Measurements from ENCODE around the gene ZNF688. TPM values are rescaled to one million over a fixed set of nuclear protein-coding genes. Genes with fewer than 3 reads are reported as not detected.

ZNF688 gene
- total and polyA plus RNA-seq, 9 of the 15 experiments (the other 6 are each of a cell fraction or from before 2014, with no cell fraction given) = 0.48 to 12.9 (median 4.5) TPM

DNA sequence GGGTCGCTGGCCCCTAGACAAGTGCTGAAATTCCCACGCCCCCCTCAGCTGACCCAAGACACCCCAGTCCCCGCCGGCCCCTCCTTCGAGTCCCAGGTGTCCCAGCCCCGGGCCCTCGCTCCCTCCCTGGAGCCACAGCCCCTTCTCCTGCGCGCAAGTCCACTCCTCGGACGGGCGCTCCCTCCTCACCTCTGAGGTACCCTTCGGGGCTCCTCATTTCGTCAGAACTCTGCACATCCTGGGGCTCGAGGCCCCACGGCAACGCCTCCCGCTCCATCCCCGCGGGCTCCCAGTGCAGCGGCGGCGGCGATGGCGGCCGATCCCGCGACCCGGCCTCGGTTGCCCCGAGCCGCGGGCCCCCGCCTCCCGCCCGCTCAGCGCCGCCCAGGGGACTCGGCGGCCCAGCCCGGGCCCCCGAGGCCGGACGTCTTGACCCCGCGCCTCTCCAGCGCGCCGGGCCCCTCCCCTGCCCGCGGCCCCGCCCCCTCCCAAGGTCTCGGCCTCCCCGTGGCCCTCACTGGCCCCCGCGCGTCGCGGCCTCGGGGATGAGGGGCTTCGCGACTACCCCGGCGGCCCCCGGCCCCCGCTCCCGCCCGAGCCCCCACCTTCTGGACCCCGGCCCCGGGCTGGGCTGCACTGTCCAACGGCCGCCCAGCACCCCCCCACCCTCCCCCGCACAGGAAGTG, 45.2 kb downstream of the ZNF688 start, which contains the start of gene ZNF768 (continued):
- TF ChIP-seq, protein P1, sequence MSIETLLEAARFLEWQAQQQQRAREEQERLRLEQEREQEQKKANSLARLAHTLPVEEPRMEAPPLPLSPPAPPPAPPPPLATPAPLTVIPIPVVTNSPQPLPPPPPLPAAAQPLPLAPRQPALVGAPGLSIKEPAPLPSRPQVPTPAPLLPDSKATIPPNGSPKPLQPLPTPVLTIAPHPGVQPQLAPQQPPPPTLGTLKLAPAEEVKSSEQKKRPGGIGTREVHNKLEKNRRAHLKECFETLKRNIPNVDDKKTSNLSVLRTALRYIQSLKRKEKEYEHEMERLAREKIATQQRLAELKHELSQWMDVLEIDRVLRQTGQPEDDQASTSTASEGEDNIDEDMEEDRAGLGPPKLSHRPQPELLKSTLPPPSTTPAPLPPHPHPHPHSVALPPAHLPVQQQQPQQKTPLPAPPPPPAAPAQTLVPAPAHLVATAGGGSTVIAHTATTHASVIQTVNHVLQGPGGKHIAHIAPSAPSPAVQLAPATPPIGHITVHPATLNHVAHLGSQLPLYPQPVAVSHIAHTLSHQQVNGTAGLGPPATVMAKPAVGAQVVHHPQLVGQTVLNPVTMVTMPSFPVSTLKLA (conservative IDR thresholded peaks at IDR 0.05) = peak in 1 of 2 experiments; percentile 64; a peak in 2 of 4 replicates
- TF ChIP-seq PHF20 (IDR thresholded peaks at IDR 0.05; ENCODE audit: partially characterized antibody) (no peak), POLR2G (IDR thresholded peaks at IDR 0.05; ENCODE audit: low read depth, low read length) (peak; percentile 69), CXXC5 (CRISPR knock-in tag; IDR thresholded peaks at IDR 0.05) (peak; percentile 7), KDM5B (IDR thresholded peaks at IDR 0.05; ENCODE audit: insufficient replicate concordance, low read depth, low read length) (peak; percentile 40), MTA3 (IDR thresholded peaks at IDR 0.05; ENCODE audit: borderline replicate concordance) (peak; percentile 17; the same call in 1 of the 2 replicates), NR1H2 (CRISPR knock-in tag; IDR thresholded peaks at IDR 0.05) (0 out of 2 replicates have a peak, but pooled peaks have one; percentile 33), GABPB1 (CRISPR knock-in tag; IDR thresholded peaks at IDR 0.05) (peak; percentile 27; the same call in 1 of the 2 replicates), RB1 (IDR thresholded peaks at IDR 0.05; ENCODE audit: low read depth) (peak; percentile 57; the same call in 1 of the 2 replicates), MAZ (CRISPR knock-in tag; conservative IDR thresholded peaks at IDR 0.05 in 1 of 2, IDR thresholded peaks at IDR 0.05 in 1 of 2) (peak in 1 of 2 experiments; percentile 41; a peak in 2 of 4 replicates)
- TF ChIP-seq, protein P2, sequence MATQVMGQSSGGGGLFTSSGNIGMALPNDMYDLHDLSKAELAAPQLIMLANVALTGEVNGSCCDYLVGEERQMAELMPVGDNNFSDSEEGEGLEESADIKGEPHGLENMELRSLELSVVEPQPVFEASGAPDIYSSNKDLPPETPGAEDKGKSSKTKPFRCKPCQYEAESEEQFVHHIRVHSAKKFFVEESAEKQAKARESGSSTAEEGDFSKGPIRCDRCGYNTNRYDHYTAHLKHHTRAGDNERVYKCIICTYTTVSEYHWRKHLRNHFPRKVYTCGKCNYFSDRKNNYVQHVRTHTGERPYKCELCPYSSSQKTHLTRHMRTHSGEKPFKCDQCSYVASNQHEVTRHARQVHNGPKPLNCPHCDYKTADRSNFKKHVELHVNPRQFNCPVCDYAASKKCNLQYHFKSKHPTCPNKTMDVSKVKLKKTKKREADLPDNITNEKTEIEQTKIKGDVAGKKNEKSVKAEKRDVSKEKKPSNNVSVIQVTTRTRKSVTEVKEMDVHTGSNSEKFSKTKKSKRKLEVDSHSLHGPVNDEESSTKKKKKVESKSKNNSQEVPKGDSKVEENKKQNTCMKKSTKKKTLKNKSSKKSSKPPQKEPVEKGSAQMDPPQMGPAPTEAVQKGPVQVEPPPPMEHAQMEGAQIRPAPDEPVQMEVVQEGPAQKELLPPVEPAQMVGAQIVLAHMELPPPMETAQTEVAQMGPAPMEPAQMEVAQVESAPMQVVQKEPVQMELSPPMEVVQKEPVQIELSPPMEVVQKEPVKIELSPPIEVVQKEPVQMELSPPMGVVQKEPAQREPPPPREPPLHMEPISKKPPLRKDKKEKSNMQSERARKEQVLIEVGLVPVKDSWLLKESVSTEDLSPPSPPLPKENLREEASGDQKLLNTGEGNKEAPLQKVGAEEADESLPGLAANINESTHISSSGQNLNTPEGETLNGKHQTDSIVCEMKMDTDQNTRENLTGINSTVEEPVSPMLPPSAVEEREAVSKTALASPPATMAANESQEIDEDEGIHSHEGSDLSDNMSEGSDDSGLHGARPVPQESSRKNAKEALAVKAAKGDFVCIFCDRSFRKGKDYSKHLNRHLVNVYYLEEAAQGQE (IDR thresholded peaks at IDR 0.05; ENCODE audit: borderline replicate concordance) = peak; percentile 94
- TF ChIP-seq, protein P2 (CRISPR knock-in tag; IDR thresholded peaks at IDR 0.05; ENCODE audit: low read depth) = peak; percentile 89
- TF ChIP-seq, protein P3, sequence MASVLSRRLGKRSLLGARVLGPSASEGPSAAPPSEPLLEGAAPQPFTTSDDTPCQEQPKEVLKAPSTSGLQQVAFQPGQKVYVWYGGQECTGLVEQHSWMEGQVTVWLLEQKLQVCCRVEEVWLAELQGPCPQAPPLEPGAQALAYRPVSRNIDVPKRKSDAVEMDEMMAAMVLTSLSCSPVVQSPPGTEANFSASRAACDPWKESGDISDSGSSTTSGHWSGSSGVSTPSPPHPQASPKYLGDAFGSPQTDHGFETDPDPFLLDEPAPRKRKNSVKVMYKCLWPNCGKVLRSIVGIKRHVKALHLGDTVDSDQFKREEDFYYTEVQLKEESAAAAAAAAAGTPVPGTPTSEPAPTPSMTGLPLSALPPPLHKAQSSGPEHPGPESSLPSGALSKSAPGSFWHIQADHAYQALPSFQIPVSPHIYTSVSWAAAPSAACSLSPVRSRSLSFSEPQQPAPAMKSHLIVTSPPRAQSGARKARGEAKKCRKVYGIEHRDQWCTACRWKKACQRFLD (CRISPR knock-in tag; IDR thresholded peaks at IDR 0.05) = peak; percentile 50; the same call in 1 of the 2 replicates
- TF ChIP-seq, protein P4, sequence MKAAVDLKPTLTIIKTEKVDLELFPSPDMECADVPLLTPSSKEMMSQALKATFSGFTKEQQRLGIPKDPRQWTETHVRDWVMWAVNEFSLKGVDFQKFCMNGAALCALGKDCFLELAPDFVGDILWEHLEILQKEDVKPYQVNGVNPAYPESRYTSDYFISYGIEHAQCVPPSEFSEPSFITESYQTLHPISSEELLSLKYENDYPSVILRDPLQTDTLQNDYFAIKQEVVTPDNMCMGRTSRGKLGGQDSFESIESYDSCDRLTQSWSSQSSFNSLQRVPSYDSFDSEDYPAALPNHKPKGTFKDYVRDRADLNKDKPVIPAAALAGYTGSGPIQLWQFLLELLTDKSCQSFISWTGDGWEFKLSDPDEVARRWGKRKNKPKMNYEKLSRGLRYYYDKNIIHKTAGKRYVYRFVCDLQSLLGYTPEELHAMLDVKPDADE (conservative IDR thresholded peaks at IDR 0.05; ENCODE audit: control insufficient read depth, low read depth, low read length) = peak; percentile 56; the same call in 1 of the 2 replicates
